Measurements from ENCODE around the gene CLASRP.

DNA sequence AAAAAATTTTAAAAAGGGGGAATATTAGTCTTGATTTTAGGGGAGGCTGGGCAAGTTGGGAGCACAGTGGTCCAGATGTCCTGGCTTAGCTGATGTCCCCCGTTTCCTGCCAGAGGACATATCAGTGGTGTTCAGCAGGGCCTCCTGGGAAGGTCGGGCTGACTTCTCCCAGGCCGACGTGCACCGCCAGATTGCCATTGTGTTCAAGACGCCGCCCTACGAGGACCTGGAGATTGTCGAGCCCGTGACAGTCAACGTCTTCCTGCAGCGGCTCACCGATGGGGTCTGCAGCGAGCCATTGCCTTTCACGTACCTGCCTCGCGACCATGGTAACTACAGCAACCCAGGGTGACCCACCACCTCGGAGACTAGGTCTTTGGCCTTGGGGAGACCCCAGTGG is 6.4 kb upstream of the CLASRP start:
- no peak for TF ChIP-seq EZH2 (IDR thresholded peaks at IDR 0.05; ENCODE audit: low read length)
- TF ChIP-seq CTCF (optimal IDR thresholded peaks at IDR 0.05 in 1 of 3, IDR thresholded peaks at IDR 0.05 in 1 of 3, conservative IDR thresholded peaks at IDR 0.05 in 1 of 3; ENCODE audit: extremely low read depth in 1 of 3, insufficient read depth in 2 of 3, low read length in 3 of 3) = no peak
